NOMO-1 (cell line): Measurements from ENCODE around the gene NFKBIZ.
"Not testable (repeated sequence)": the region's sequence is repeated elsewhere in the genome, so short reads cannot be mapped to it uniquely, and the experiment has no call there.

Source experiments
- DNase-seq, 2 experiments: peaks; one replicate each; lab custom pipeline; 2025; ENCODE audit not compliant: unreplicated experiment in 2 of 2; lab: John Stamatoyannopoulos, UW

NFKBIZ gene

GRCh38 chr3:101905573-101905972 lies 56.3 kb downstream of the NFKBIZ start:
- DNase-seq: not testable (repeated sequence)
